ENCODE data around the gene OR2A42.
"Not testable (repeated sequence)": the region's sequence is repeated elsewhere in the genome, so short reads cannot be mapped to it uniquely, and the experiment has no call there.

OR2A42 gene, protein sequence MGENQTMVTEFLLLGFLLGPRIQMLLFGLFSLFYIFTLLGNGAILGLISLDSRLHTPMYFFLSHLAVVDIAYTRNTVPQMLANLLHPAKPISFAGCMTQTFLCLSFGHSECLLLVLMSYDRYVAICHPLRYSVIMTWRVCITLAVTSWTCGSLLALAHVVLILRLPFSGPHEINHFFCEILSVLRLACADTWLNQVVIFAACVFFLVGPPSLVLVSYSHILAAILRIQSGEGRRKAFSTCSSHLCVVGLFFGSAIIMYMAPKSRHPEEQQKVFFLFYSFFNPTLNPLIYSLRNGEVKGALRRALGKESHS

GRCh38 chr7:144239365-144239764, at the start of gene OR2A42:
Gene OR2A42, minus strand, starts transcription at chr7:144239605. Its CDS starts 6,762 bp downstream, at chr7:144232843.
- not testable (repeated sequence) for H3K4me1 ChIP-seq (ENCODE audit: control insufficient read depth, insufficient read depth, low read length); H3K4me3 ChIP-seq (ENCODE audit: low read length); H3K27me3 ChIP-seq (ENCODE audit: control insufficient read depth, insufficient read depth, low read length); DNase-seq (ENCODE audit: low read depth, low spot score); H3K27ac ChIP-seq (ENCODE audit: low read length); H3K36me3 ChIP-seq (ENCODE audit: control insufficient read depth, insufficient read depth, low read length); H3K9me3 ChIP-seq (ENCODE audit: control insufficient read depth, insufficient read depth, low read length)
- WGBS (ENCODE audit: insufficient coverage, insufficient read length): no CpG with 5 or more reads among the region's 2 CpGs

DNA sequence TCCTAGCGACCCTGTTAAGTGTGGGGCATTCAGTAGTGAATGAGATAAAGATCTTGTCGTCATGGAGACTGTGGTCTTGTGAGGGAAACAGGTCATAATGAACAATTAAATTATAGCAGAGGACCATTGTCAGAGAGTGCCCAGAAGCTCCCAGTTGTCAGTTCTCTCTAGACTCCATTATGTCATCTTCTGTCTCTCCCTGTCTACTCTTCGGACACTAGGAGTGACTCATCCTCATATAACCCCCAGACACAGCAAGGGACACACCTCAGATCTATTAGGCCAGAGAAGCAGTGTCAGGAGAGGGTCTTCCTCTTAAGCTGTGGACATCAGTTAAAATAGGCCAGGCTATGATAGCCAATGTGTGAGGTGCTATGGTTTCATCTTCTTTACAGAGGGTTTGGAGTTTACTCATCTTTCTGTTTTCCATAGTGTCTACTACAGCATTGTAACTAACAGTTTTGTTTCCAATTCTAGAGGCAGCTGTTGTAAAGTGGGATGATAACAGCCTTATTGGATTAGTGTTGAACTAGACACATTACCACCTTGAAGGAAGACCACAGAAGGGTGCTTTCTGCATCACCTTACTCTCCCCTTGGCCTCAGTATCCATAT, 47.9 kb upstream of the OR2A42 start:
- no CpG with 5 or more reads among the region's 3 CpGs for WGBS (ENCODE audit: insufficient coverage, insufficient read length)
- not testable (repeated sequence) for H3K27me3 ChIP-seq (ENCODE audit: control insufficient read depth, insufficient read depth, low read length); H3K4me1 ChIP-seq (ENCODE audit: control insufficient read depth, insufficient read depth, low read length); DNase-seq (ENCODE audit: low read depth, low spot score); H3K27ac ChIP-seq (ENCODE audit: low read length); H3K4me3 ChIP-seq (ENCODE audit: low read length); H3K9me3 ChIP-seq (ENCODE audit: control insufficient read depth, insufficient read depth, low read length); H3K36me3 ChIP-seq (ENCODE audit: control insufficient read depth, insufficient read depth, low read length)

DNA sequence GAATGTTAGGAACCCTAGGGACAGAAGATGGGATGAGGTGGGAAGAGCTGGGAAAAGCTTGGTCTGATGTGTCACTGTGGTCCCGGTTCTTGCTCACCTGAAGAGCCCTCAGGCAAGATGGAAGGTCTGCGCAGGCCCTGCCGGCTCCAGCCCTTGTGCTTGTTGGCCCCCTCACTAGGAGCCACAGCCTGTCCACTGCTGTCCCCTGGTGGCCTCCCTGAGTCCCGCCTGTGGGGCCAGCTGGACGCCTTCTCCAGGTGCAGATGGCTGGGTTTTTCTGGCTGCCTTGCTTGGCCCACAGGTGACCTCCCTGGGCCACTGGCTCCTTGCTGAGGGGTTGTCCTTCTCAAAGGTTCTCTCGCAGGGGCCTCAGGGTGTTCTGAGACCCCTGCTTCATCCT, 44.3 kb upstream of the OR2A42 start:
- not testable (repeated sequence) for H3K4me3 ChIP-seq (ENCODE audit: low read length); H3K36me3 ChIP-seq (ENCODE audit: control insufficient read depth, insufficient read depth, low read length); H3K27ac ChIP-seq (ENCODE audit: low read length); H3K27me3 ChIP-seq (ENCODE audit: control insufficient read depth, insufficient read depth, low read length); H3K9me3 ChIP-seq (ENCODE audit: control insufficient read depth, insufficient read depth, low read length); DNase-seq (ENCODE audit: low read depth, low spot score); H3K4me1 ChIP-seq (ENCODE audit: control insufficient read depth, insufficient read depth, low read length)
- WGBS (ENCODE audit: insufficient coverage, insufficient read length): no CpG with 5 or more reads among the region's 6 CpGs

DNA sequence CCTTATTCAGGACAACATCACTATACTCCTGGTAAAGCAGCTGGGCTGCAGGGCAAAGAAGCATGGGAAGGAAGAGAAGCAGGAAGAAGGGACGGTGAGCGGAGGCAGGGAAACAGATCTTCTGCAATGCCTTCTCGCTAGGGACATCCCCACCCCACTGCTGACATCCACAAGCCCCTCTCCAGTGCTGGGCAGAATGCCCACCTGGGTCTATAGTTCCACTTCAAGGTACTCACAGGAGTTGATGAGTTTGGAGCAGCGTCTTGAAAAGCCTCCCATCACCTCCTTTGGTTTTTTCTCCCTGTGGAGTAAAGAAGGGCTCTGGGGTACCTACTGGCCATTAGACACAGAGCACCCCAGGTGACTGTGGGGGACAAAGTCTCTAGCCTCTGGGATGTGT, 43.1 kb upstream of the OR2A42 start:
- H3K36me3 ChIP-seq (ENCODE audit: control insufficient read depth, insufficient read depth, low read length); H3K27ac ChIP-seq (ENCODE audit: low read length); H3K9me3 ChIP-seq (ENCODE audit: control insufficient read depth, insufficient read depth, low read length); DNase-seq (ENCODE audit: low read depth, low spot score); H3K4me3 ChIP-seq (ENCODE audit: low read length); H3K27me3 ChIP-seq (ENCODE audit: control insufficient read depth, insufficient read depth, low read length); H3K4me1 ChIP-seq (ENCODE audit: control insufficient read depth, insufficient read depth, low read length): not testable (repeated sequence)
- no CpG with 5 or more reads among the region's 4 CpGs for WGBS (ENCODE audit: insufficient coverage, insufficient read length)

GRCh38 chr7:144281981-144282380, 42.6 kb upstream of the OR2A42 start:
- H3K4me1 ChIP-seq (ENCODE audit: control insufficient read depth, insufficient read depth, low read length); H3K4me3 ChIP-seq (ENCODE audit: low read length); H3K27me3 ChIP-seq (ENCODE audit: control insufficient read depth, insufficient read depth, low read length); H3K36me3 ChIP-seq (ENCODE audit: control insufficient read depth, insufficient read depth, low read length); H3K9me3 ChIP-seq (ENCODE audit: control insufficient read depth, insufficient read depth, low read length); DNase-seq (ENCODE audit: low read depth, low spot score); H3K27ac ChIP-seq (ENCODE audit: low read length): not testable (repeated sequence)
- WGBS (ENCODE audit: insufficient coverage, insufficient read length): no CpG with 5 or more reads among the region's 8 CpGs

DNA sequence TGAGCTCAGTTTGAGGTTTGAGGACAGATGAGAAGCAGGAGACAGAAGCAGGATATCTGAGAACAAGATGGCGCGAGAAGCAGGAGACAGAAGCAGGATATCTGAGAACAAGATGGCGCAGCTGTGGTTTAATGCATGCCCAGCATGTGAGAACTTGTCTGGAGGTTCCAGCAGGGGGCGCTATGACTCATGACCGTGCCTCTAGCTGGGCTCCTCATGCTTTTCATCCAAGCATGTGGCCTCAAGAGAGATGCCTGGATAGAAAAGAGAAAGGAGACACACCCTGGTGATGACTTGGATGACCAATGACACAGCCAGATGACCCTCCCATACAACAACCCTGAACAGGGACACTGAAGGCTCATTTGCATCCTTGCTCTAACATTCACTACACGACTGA, 40.6 kb upstream of the OR2A42 start:
- H3K36me3 ChIP-seq (ENCODE audit: control insufficient read depth, insufficient read depth, low read length); H3K4me1 ChIP-seq (ENCODE audit: control insufficient read depth, insufficient read depth, low read length); DNase-seq (ENCODE audit: low read depth, low spot score); H3K4me3 ChIP-seq (ENCODE audit: low read length); H3K9me3 ChIP-seq (ENCODE audit: control insufficient read depth, insufficient read depth, low read length); H3K27me3 ChIP-seq (ENCODE audit: control insufficient read depth, insufficient read depth, low read length); H3K27ac ChIP-seq (ENCODE audit: low read length): not testable (repeated sequence)
- no CpG with 5 or more reads among the region's 6 CpGs for WGBS (ENCODE audit: insufficient coverage, insufficient read length)

DNA sequence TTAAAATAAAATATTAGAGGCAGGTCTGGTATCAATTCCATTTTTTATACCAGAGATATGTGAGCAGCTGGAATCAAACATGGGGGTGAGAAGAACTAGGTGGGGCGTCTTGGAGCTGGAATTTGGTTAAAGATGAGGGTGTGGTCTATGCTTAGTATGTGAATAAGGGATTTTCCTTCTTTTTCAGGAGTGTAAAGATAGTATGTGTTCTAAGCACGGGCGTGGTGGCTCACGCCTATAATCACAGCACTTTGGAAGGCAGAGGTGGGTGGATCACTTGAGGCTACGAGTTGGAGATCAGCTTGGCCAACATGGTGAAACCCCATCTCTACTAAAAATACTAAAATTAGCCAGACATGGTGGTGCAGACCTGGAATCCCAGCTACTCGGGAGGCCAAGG, 35.9 kb upstream of the OR2A42 start:
- not testable (repeated sequence) for H3K4me3 ChIP-seq (ENCODE audit: low read length); H3K36me3 ChIP-seq (ENCODE audit: control insufficient read depth, insufficient read depth, low read length); H3K4me1 ChIP-seq (ENCODE audit: control insufficient read depth, insufficient read depth, low read length); H3K9me3 ChIP-seq (ENCODE audit: control insufficient read depth, insufficient read depth, low read length); H3K27me3 ChIP-seq (ENCODE audit: control insufficient read depth, insufficient read depth, low read length); H3K27ac ChIP-seq (ENCODE audit: low read length); DNase-seq (ENCODE audit: low read depth, low spot score)
- no CpG with 5 or more reads among the region's 6 CpGs for WGBS (ENCODE audit: insufficient coverage, insufficient read length)

DNA sequence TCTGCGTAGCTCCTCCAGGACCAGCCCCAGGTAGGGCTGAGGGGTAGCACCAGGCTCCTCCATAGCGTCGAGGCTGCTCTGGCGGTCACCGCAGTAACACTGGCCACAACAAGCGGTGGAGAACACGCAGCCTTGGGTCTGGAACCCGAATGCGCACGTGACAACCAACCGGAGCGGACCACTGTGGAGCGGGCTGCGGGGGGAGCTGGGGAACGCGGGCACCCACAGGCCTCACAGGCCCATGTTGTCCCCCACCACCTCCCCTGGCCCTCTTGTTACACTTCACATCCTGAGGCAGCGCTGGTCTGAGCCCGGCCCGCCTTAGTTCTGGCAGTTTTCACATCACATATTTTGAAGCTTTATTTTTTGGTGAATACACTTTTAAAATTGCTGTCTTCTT, 29.8 kb upstream of the OR2A42 start, which contains the start of gene CTAGE8:
Gene CTAGE8 (minus strand): TSS at position 101 of the 400 bp plus-strand sequence. CDS start 38 bp downstream, at position 63.
- H3K27ac ChIP-seq (ENCODE audit: low read length); H3K4me1 ChIP-seq (ENCODE audit: control insufficient read depth, insufficient read depth, low read length); H3K9me3 ChIP-seq (ENCODE audit: control insufficient read depth, insufficient read depth, low read length); H3K36me3 ChIP-seq (ENCODE audit: control insufficient read depth, insufficient read depth, low read length); H3K4me3 ChIP-seq (ENCODE audit: low read length); DNase-seq (ENCODE audit: low read depth, low spot score); H3K27me3 ChIP-seq (ENCODE audit: control insufficient read depth, insufficient read depth, low read length): not testable (repeated sequence)
- no CpG with 5 or more reads among the region's 19 CpGs for WGBS (ENCODE audit: insufficient coverage, insufficient read length)

- H3K4me1 ChIP-seq (ENCODE audit: control insufficient read depth, insufficient read depth, low read length); H3K27me3 ChIP-seq (ENCODE audit: control insufficient read depth, insufficient read depth, low read length); H3K27ac ChIP-seq (ENCODE audit: low read length); H3K36me3 ChIP-seq (ENCODE audit: control insufficient read depth, insufficient read depth, low read length); H3K4me3 ChIP-seq (ENCODE audit: low read length); DNase-seq (ENCODE audit: low read depth, low spot score); H3K9me3 ChIP-seq (ENCODE audit: control insufficient read depth, insufficient read depth, low read length): not testable (repeated sequence)
- no CpG with 5 or more reads among the region's 7 CpGs for WGBS (ENCODE audit: insufficient coverage, insufficient read length)
Measured at GRCh38 chr7:144264692-144265091, 25.3 kb upstream of the OR2A42 start, which contains the start of gene OR2A7. Gene OR2A7, minus strand, starts transcription at chr7:144264792. Its CDS starts 5,164 bp downstream, at chr7:144259628.

DNA sequence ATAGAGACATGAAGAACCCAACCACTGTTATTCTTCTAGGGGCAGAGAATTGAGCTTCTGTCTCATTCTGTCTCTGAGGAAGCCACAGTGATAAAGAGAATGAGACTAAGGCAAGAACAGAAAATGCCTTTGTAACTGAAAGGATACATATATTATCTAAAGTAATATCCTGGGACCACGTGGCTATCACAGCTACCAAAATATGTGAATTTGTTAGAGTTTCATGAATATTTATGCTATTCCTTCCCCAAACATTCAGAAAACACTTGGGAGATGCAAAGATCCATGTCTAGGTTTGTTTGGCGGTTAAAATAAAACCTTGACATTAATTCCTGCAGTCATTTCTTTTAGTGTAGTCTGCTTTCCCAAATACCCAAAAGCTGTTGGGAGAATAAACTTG, 22.7 kb upstream of the OR2A42 start:
- not testable (repeated sequence) for H3K9me3 ChIP-seq (ENCODE audit: control insufficient read depth, insufficient read depth, low read length); H3K36me3 ChIP-seq (ENCODE audit: control insufficient read depth, insufficient read depth, low read length); H3K27me3 ChIP-seq (ENCODE audit: control insufficient read depth, insufficient read depth, low read length); H3K4me1 ChIP-seq (ENCODE audit: control insufficient read depth, insufficient read depth, low read length); DNase-seq (ENCODE audit: low read depth, low spot score); H3K4me3 ChIP-seq (ENCODE audit: low read length); H3K27ac ChIP-seq (ENCODE audit: low read length)
- WGBS (ENCODE audit: insufficient coverage, insufficient read length): no CpG with 5 or more reads among the region's 2 CpGs

- H3K27ac ChIP-seq (ENCODE audit: low read length); H3K4me3 ChIP-seq (ENCODE audit: low read length); DNase-seq (ENCODE audit: low read depth, low spot score); H3K9me3 ChIP-seq (ENCODE audit: control insufficient read depth, insufficient read depth, low read length); H3K36me3 ChIP-seq (ENCODE audit: control insufficient read depth, insufficient read depth, low read length); H3K4me1 ChIP-seq (ENCODE audit: control insufficient read depth, insufficient read depth, low read length); H3K27me3 ChIP-seq (ENCODE audit: control insufficient read depth, insufficient read depth, low read length): not testable (repeated sequence)
- no CpG with 5 or more reads among the region's 14 CpGs for WGBS (ENCODE audit: insufficient coverage, insufficient read length)
Measured at GRCh38 chr7:144259067-144259466, 19.7 kb upstream of the OR2A42 start.
